ENCODE measurements around the gene USP21.
A peak's percentile ranks its signal among the peaks of the same experiment; 100 is the strongest.

USP21 gene

GRCh38 chr1:161159087-161159912, at the start of gene USP21:
Gene USP21 (plus strand): TSS chr1:161159500. CDS start chr1:161160641, 1,141 bp downstream.
- peak; percentile 13 to 35 (median 25) for TF ChIP-seq CTCF (IDR thresholded peaks at IDR 0.05; ENCODE audit: unreplicated experiment in 3 of 3)
- Mint-ChIP-seq H3K27me3 (ENCODE audit: low read depth) (no peaks in the 10 kb centered on the region), H3K4me1 (peaks cover 55% of the 10 kb centered on the region), H3K4me3 (peak within 1 kb of the TSS; percentile 91 to 96 (median 92)), H3K27ac (peak within 1 kb of the TSS; percentile 88 to 95 (median 91)), H3K36me3 (ENCODE audit: low read depth) (peaks cover 66% of the 10 kb centered on the region), H3K9me3 (no peaks in the 10 kb centered on the region)

GRCh38 chr1:161111117-161111516, 48.2 kb upstream of the USP21 start:
- H3K9me3 Mint-ChIP-seq, result no peaks in the 10 kb centered on the region
- no peaks in the 10 kb centered on the region for H3K27me3 Mint-ChIP-seq (ENCODE audit: low read depth)
- H3K36me3 Mint-ChIP-seq (ENCODE audit: low read depth), result peaks cover 13% of the 10 kb centered on the region
- H3K4me3 Mint-ChIP-seq, result no peak overlapping the region
- no peak overlapping the region for H3K27ac Mint-ChIP-seq
- no peak for TF ChIP-seq CTCF (IDR thresholded peaks at IDR 0.05; ENCODE audit: unreplicated experiment in 3 of 3)
- H3K4me1 Mint-ChIP-seq, result peaks cover 5% of the 10 kb centered on the region

GRCh38 chr1:161111527-161111926, 47.8 kb upstream of the USP21 start:
- Mint-ChIP-seq H3K4me3 (no peak overlapping the region), H3K4me1 (peaks cover 8% of the 10 kb centered on the region), H3K36me3 (ENCODE audit: low read depth) (peaks cover 9% of the 10 kb centered on the region), H3K27me3 (ENCODE audit: low read depth) (no peaks in the 10 kb centered on the region), H3K9me3 (no peaks in the 10 kb centered on the region), H3K27ac (no peak overlapping the region)
- no peak for TF ChIP-seq CTCF (IDR thresholded peaks at IDR 0.05; ENCODE audit: unreplicated experiment in 3 of 3)

GRCh38 chr1:161113915-161114314, 45.4 kb upstream of the USP21 start:
- Mint-ChIP-seq H3K4me3 (no peak overlapping the region), H3K9me3 (no peaks in the 10 kb centered on the region), H3K36me3 (ENCODE audit: low read depth) (peaks cover 5% of the 10 kb centered on the region), H3K27ac (no peak overlapping the region), H3K27me3 (ENCODE audit: low read depth) (no peaks in the 10 kb centered on the region), H3K4me1 (peaks cover 29% of the 10 kb centered on the region)
- no peak for TF ChIP-seq CTCF (IDR thresholded peaks at IDR 0.05; ENCODE audit: unreplicated experiment in 3 of 3)

GRCh38 chr1:161114556-161114955, 44.7 kb upstream of the USP21 start:
- Mint-ChIP-seq H3K4me3 (no peak overlapping the region), H3K4me1 (peaks cover 35% of the 10 kb centered on the region), H3K27me3 (ENCODE audit: low read depth) (no peaks in the 10 kb centered on the region), H3K27ac (no peak overlapping the region), H3K36me3 (ENCODE audit: low read depth) (peaks cover 4% of the 10 kb centered on the region), H3K9me3 (no peaks in the 10 kb centered on the region)
- TF ChIP-seq CTCF (IDR thresholded peaks at IDR 0.05; ENCODE audit: unreplicated experiment in 3 of 3), result no peak
